ENCODE data around the gene FHIP1A. TPM values are rescaled to one million over a fixed set of nuclear protein-coding genes. Genes with fewer than 3 reads are reported as not detected.

Gene FHIP1A
- total RNA-seq, 8 experiments from 2014 or later: 0.17 to 2.3 (median 0.64) TPM

DNA sequence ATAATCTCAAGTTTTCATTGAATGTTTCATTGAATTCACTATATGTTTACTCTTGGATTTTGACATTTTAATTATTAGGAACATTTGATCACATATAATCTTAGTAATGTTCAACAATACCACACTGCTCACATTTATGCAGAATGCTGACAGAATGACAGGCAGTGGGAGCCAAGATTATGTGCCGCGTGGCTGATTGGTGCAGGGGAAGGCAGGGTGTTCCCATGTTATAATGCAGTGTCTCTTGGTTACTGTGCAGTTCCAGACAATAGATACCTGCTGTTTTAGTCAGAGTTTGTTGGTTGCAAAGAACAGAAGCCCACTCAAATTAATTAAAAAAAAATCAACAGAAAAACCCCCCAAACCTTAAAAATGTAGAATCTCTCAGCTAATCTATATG, 33.0 kb downstream of the FHIP1A start:
- H3K4me1 ChIP-seq (replicated peaks in 1 of 2): no peaks in the 10 kb centered on the region
- in situ Hi-C loops (cut with MboI; ENCODE audit: low pct_unique_long_range_greater_than_20kb in 2 of 9, low sequenced_read_pairs in 9 of 9, unreplicated experiment in 9 of 9): no loop called here
- no peak overlapping the region for H3K27ac ChIP-seq
- H3K4me3 ChIP-seq: no peak overlapping the region
- peak in 2 of 8 experiments; percentile 21 to 68 for ATAC-seq (replicated peaks in 6 of 8)
- 71 to 100% (median 88%) methylated on average over 1 to 2 of the region's 2 CpGs; no CpG with 5 or more reads in 2 of the 10 experiments for WGBS, 10 experiments

DNA sequence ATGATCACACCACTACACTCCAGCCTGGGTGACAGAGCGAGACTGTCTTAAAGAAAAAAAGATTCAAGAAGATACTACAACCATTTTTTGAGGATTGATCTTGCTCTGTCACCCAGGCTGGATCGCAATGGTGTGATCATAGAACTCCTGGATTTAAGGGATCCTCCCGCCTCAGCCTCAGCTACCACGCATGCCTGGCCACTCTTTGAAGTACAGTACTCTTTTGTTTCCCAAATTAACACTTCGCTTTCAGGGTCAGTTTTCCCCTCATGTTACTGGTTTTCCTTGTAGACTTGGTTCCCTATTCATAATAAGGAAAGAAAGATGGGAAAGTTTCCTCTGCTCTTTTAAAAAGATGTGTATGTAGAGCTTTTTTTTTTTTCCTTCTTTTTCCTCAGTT, 34.3 kb downstream of the FHIP1A start:
- in situ Hi-C loops (cut with MboI; ENCODE audit: low pct_unique_long_range_greater_than_20kb in 2 of 9, low sequenced_read_pairs in 9 of 9, unreplicated experiment in 9 of 9): no loop called here
- Histone ChIP-seq H3K4me1 (replicated peaks in 1 of 2) (no peaks in the 10 kb centered on the region), H3K4me3 (no peak overlapping the region), H3K27ac (no peak overlapping the region)
- WGBS, 10 experiments: 61 to 100% (median 78%) methylated on average over 1 to 5 of the region's 5 CpGs; no CpG with 5 or more reads in 1 of the 10 experiments
- no peak for ATAC-seq (replicated peaks in 6 of 8)

DNA sequence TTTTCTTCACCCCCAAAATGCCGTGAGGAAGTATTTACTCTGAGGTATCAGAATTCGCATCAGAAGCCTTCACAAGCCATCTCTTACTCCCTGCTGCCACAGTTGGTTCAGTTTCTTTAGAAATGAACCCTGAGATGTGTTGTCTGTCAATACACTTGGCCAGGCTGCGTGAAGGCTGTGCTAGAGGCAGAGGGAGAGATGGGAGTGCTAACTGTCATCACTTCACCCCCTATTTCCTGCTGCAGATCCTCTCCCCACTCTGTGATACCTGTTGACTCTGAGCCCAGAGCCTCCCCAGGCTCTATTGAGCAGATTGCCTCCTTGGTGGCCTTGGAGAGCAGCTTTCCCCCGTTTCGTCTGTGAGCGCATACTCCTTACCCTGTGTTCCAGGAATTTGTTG, 34.8 kb downstream of the FHIP1A start:
- in situ Hi-C loops (cut with MboI; ENCODE audit: low pct_unique_long_range_greater_than_20kb in 2 of 9, low sequenced_read_pairs in 9 of 9, unreplicated experiment in 9 of 9): no loop called here
- Histone ChIP-seq H3K4me3 (no peak overlapping the region), H3K4me1 (replicated peaks in 1 of 2) (no peaks in the 10 kb centered on the region), H3K27ac (no peak overlapping the region)
- WGBS, 10 experiments: 67 to 100% (median 80%) methylated on average over 1 to 5 of the region's 6 CpGs; no CpG with 5 or more reads in 3 of the 10 experiments
- ATAC-seq (replicated peaks in 6 of 8): no peak

DNA sequence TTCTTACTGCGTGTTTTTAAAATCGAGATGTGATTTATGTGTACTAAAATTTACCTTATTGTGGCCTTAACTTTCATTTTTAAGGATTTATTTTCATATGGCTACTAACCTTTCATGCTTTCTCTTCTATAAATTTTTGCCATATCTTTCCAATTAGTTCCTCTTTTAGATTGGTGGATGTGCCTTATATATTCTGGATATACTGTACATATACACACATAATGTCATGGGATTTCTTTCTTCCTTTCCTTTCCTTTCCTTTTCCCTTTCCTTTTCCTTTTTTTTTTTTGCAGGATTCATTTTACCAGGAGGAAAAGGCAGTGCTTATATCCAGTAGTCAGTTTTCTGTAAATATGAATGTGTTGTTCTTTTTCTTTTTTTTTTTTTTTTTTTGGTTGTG, 37.2 kb downstream of the FHIP1A start:
- 22 to 100% (median 85%) methylated on average over 1 to 2 of the region's 2 CpGs; no CpG with 5 or more reads in 3 of the 10 experiments for WGBS, 10 experiments
- no peak for ATAC-seq (replicated peaks in 6 of 8)
- in situ Hi-C loops (cut with MboI; ENCODE audit: low pct_unique_long_range_greater_than_20kb in 2 of 9, low sequenced_read_pairs in 9 of 9, unreplicated experiment in 9 of 9): no loop called here
- no peak overlapping the region for H3K27ac ChIP-seq
- no peaks in the 10 kb centered on the region for H3K4me1 ChIP-seq (replicated peaks in 1 of 2)
- no peak overlapping the region for H3K4me3 ChIP-seq

DNA sequence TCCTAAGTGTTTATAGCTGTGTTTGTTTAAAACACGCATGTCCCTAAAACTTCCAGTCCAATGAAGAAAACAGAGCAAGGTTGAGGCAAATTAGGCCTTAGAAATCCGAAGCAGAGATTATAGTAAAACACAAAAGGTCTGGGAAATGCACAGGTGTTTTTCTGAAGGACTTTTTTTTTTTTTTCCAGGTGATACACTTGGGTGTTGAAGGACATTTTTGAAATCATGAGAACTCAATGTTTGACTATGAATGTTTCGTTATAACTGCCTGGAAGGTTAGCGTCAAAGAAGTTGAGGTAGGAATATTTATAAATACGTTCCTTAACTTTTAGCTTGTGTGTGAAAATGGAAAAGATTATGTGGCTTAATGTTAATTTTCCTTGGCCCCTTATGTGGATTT, 45.5 kb downstream of the FHIP1A start:
- Histone ChIP-seq H3K4me3 (no peak overlapping the region), H3K4me1 (replicated peaks in 1 of 2) (no peaks in the 10 kb centered on the region), H3K27ac (no peak overlapping the region)
- in situ Hi-C loops (cut with MboI; ENCODE audit: low pct_unique_long_range_greater_than_20kb in 2 of 9, low sequenced_read_pairs in 9 of 9, unreplicated experiment in 9 of 9): no loop called here
- 39 to 100% (median 83%) methylated on average over 2 to 5 of the region's 5 CpGs for WGBS, 10 experiments
- ATAC-seq (replicated peaks in 6 of 8): no peak

DNA sequence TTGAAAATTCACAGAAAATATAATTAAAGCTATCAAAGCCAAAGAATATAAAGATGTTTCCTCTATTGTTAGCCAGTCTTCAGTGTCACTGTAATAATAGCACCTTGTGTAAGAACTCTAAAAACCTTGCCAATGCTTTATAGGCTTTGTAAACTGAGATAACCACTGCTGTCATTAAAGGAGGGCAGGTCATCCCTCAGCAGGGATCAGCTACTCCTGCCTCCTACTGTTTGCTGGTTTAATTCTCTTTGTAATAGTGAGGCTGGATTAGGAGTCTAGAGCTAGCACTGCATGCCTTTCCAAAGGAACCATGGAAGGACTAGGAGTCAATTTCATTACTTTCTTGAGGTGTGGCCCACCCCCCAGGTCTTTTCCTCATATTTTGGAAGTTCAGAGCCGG, 46.2 kb downstream of the FHIP1A start:
- Histone ChIP-seq H3K4me1 (replicated peaks in 1 of 2) (no peaks in the 10 kb centered on the region), H3K27ac (no peak overlapping the region), H3K4me3 (no peak overlapping the region)
- 0 to 100% (median 80%) methylated on average over 1 of the region's 1 CpG; no CpG with 5 or more reads in 5 of the 10 experiments for WGBS, 10 experiments
- in situ Hi-C loops (cut with MboI; ENCODE audit: low pct_unique_long_range_greater_than_20kb in 2 of 9, low sequenced_read_pairs in 9 of 9, unreplicated experiment in 9 of 9): no loop called here
- no peak for ATAC-seq (replicated peaks in 6 of 8)

DNA sequence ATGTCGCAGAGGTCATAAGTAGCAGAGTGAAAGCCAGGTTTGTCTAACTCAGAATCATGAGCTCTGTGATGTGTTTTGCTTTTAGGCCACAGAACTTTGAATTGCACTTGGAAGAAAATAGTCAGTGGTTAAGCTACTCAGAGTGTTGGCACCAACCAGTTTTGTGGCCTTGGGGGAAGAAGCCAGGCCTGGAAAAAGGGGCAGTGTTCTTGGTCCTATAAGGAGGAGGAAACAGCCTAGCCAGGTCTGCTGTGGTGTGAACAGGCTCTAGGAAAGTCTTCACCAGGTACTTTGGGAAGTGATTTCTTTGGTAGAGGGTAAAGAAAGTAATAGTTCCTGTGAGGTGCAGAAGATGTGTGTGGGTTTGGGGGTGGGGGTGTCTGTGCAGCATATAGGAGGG, 49.2 kb downstream of the FHIP1A start:
- no peak for ATAC-seq (replicated peaks in 6 of 8)
- Histone ChIP-seq H3K27ac (no peak overlapping the region), H3K4me3 (no peak overlapping the region), H3K4me1 (replicated peaks in 1 of 2) (no peaks in the 10 kb centered on the region)
- in situ Hi-C loops (cut with MboI; ENCODE audit: low pct_unique_long_range_greater_than_20kb in 2 of 9, low sequenced_read_pairs in 9 of 9, unreplicated experiment in 9 of 9): no loop called here
- WGBS, 10 experiments: 86 to 100% (median 100%) methylated on average over 1 of the region's 1 CpG; no CpG with 5 or more reads in 6 of the 10 experiments

Other genes starting within 250 kb of the FHIP1A start
- gene PRSS48, start 132.0 kb upstream of the FHIP1A start, total RNA-seq: 1 to 10 TPM in 1 of 8 experiments, under 1 TPM in 2, not detected in 5; 0.50 to 1.1 (median 0.71) TPM
- 10 to 100 TPM in 3 of 8 experiments, 1 to 10 TPM in 5; 3.4 to 28.9 (median 6.8) TPM for gene SH3D19, start 83.6 kb upstream of the FHIP1A start, total RNA-seq